NT2/D1 (cell line): ENCODE measurements around the gene KIF18A.

ENCODE experiments used
- SUZ12 ChIP-seq: IDR thresholded peaks from 2 replicates; pipeline ENCODE4 v1.6.1; 2011; ENCODE audit not compliant: insufficient read length, insufficient read depth; ENCODE audit errors: extremely low read depth
- YY1 ChIP-seq: IDR thresholded peaks from 2 replicates; pipeline ENCODE4 v1.6.1; 2011; ENCODE audit not compliant: insufficient read length, insufficient read depth

DNA sequence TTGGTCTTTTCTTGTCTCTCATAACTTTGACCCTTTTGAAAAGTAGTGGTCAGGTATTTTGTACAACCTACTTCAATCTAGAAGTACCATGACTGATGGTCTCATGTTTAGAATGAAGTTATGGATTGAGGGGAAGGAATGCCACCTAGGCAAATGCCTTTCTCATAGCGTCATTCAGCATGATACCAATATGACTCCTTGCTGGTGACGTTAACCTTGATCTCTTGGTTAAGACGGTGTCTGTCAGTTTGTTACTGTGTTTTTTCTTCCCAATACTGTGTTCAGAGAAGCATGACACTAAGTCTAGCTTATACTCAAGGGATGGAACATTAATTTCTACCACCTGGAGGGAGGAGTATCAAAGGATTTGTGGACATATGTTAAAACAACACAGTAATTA lies 130.9 kb downstream of the KIF18A start:
- TF ChIP-seq YY1 (no peak), SUZ12 (no peak)
